Measurements from ENCODE around the gene IFNL1. TPM values are rescaled to one million over a fixed set of nuclear protein-coding genes. Genes with fewer than 3 reads are reported as not detected.
A peak's percentile ranks its signal among the peaks of the same experiment; 100 is the strongest.

IFNL1 gene
- total RNA-seq, 1 experiment from 2014 or later, result not detected

GRCh38 chr19:39335168-39335548, 39.0 kb downstream of the IFNL1 start:
- DNase-seq (ENCODE audit: low spot score), result no peak
- H3K36me3 Mint-ChIP-seq, result no peaks in the 10 kb centered on the region
- no peak overlapping the region for H3K27ac Mint-ChIP-seq
- no peaks in the 10 kb centered on the region for H3K9me3 Mint-ChIP-seq
- H3K4me3 Mint-ChIP-seq, result no peak overlapping the region
- H3K27me3 Mint-ChIP-seq (ENCODE audit: low read depth), result peaks cover 20% of the 10 kb centered on the region
- peaks cover 4% of the 10 kb centered on the region; the same call in 1 of the 2 replicates for H3K4me1 Mint-ChIP-seq
- ChIA-PET CTCF (interaction anchor here (1.2 to 1.3 kb wide), 2 partner anchors 123 to 131 kb away, joined by 4 to 7 read pairs; partner anchors contain the start of gene SYCN), POLR2A (no interaction called here)
- no peak; the same call in 1 of the 2 replicates for ATAC-seq
- TF ChIP-seq ZNF396 (CRISPR knock-in tag; IDR thresholded peaks at IDR 0.05; ENCODE audit: borderline replicate concordance) (no peak), TP53 (CRISPR knock-in tag; IDR thresholded peaks at IDR 0.05) (no peak), JUN (CRISPR knock-in tag; IDR thresholded peaks at IDR 0.05) (no peak), HMGA2 (CRISPR knock-in tag; IDR thresholded peaks at IDR 0.05) (no peak), ZNF416 (CRISPR knock-in tag; IDR thresholded peaks at IDR 0.05) (no peak), TEAD4 (CRISPR knock-in tag; IDR thresholded peaks at IDR 0.05) (no peak), GRHL2 (CRISPR knock-in tag; IDR thresholded peaks at IDR 0.05; ENCODE audit: insufficient replicate concordance, severe bottlenecking) (no peak), CTCF (IDR thresholded peaks at IDR 0.05) (no peak), OVOL2 (CRISPR knock-in tag; IDR thresholded peaks at IDR 0.05; ENCODE audit: borderline replicate concordance) (no peak), ZNF423 (CRISPR knock-in tag; IDR thresholded peaks at IDR 0.05) (no peak), USF1 (CRISPR knock-in tag; IDR thresholded peaks at IDR 0.05) (no peak)

GRCh38 chr19:39336483-39336882, 40.3 kb downstream of the IFNL1 start:
- H3K27ac Mint-ChIP-seq, result no peak overlapping the region
- no peaks in the 10 kb centered on the region for H3K36me3 Mint-ChIP-seq
- POLR2A ChIA-PET, result no interaction called here
- ATAC-seq (no peak), DNase-seq (ENCODE audit: low spot score) (no peak)
- H3K4me1 Mint-ChIP-seq, result peaks cover 9% of the 10 kb centered on the region
- TF ChIP-seq ZMAT4 (CRISPR knock-in tag; IDR thresholded peaks at IDR 0.05) (no peak), FOXP4 (CRISPR knock-in tag; IDR thresholded peaks at IDR 0.05) (no peak), SMAD3 (CRISPR knock-in tag; IDR thresholded peaks at IDR 0.05; ENCODE audit: borderline replicate concordance) (no peak)
- H3K4me3 Mint-ChIP-seq, result no peak overlapping the region
- H3K27me3 Mint-ChIP-seq (ENCODE audit: low read depth), result peaks cover 18% of the 10 kb centered on the region
- CTCF ChIA-PET, result interaction anchor here (0.8 kb wide), 1 partner anchor 8 kb away, joined by 3 read pairs; no protein-coding TSS in a partner anchor
- H3K9me3 Mint-ChIP-seq, result no peaks in the 10 kb centered on the region

- no peak overlapping the region for H3K27ac Mint-ChIP-seq
- DNase-seq (ENCODE audit: low spot score) (no peak), ATAC-seq (no peak)
- peaks cover 6% of the 10 kb centered on the region; the same call in 1 of the 2 replicates for H3K36me3 Mint-ChIP-seq
- CTCF ChIA-PET, result no interaction called here
- H3K4me1 Mint-ChIP-seq, result peaks cover 25% of the 10 kb centered on the region
- peaks cover 18% of the 10 kb centered on the region for H3K27me3 Mint-ChIP-seq (ENCODE audit: low read depth)
- H3K9me3 Mint-ChIP-seq, result no peaks in the 10 kb centered on the region
- POLR2A ChIA-PET, result no interaction called here
- H3K4me3 Mint-ChIP-seq, result 0 out of 2 replicates have a peak overlapping the region, but pooled peaks have one; percentile 94
- TF ChIP-seq SOX15 (CRISPR knock-in tag; IDR thresholded peaks at IDR 0.05) (no peak), ATF1 (CRISPR knock-in tag; IDR thresholded peaks at IDR 0.05) (no peak), MAX (CRISPR knock-in tag; IDR thresholded peaks at IDR 0.05) (no peak), SMAD4 (CRISPR knock-in tag; IDR thresholded peaks at IDR 0.05) (no peak), USF2 (CRISPR knock-in tag; IDR thresholded peaks at IDR 0.05) (no peak), ZNF138 (CRISPR knock-in tag; conservative IDR thresholded peaks at IDR 0.05) (no peak), KAT7 (CRISPR knock-in tag; IDR thresholded peaks at IDR 0.05; ENCODE audit: borderline replicate concordance) (no peak), JUN (CRISPR knock-in tag; IDR thresholded peaks at IDR 0.05) (no peak), AR (CRISPR knock-in tag; IDR thresholded peaks at IDR 0.05) (no peak), TP53 (CRISPR knock-in tag; IDR thresholded peaks at IDR 0.05) (no peak), E2F5 (CRISPR knock-in tag; IDR thresholded peaks at IDR 0.05) (no peak)
These were observed 43.5 kb downstream of the IFNL1 start for GRCh38 chr19:39339674-39340073.

Measured in WTC11 (cell line).